PC-3 (cell line): Measurements from ENCODE around the gene RGS11.

Experiments used
- EZH2 ChIP-seq: fragments of 300-600 bp; sonication (generic); IDR thresholded peaks from one replicate; pipeline ENCODE4 v1.6.1; 2017; ENCODE audit warnings: antibody characterized with exemption, mild to moderate bottlenecking, low read length; ENCODE audit not compliant: unreplicated experiment
- EZH2phosphoT487 ChIP-seq: fragments of 300-600 bp; sonication (generic); IDR thresholded peaks from 2 replicates; pipeline ENCODE4 v1.6.1; 2018; ENCODE audit warnings: mild to moderate bottlenecking, antibody characterized with exemption, low read length, borderline replicate concordance
- TF ChIP-seq, protein P1 (sequence below): fragments of 300-600 bp; sonication (generic); conservative IDR thresholded peaks from 2 replicates; pipeline ENCODE4 v1.5.1; 2017; ENCODE audit warnings: antibody characterized with exemption, low read depth, mild to moderate bottlenecking, low read length

- TF ChIP-seq, protein P1, sequence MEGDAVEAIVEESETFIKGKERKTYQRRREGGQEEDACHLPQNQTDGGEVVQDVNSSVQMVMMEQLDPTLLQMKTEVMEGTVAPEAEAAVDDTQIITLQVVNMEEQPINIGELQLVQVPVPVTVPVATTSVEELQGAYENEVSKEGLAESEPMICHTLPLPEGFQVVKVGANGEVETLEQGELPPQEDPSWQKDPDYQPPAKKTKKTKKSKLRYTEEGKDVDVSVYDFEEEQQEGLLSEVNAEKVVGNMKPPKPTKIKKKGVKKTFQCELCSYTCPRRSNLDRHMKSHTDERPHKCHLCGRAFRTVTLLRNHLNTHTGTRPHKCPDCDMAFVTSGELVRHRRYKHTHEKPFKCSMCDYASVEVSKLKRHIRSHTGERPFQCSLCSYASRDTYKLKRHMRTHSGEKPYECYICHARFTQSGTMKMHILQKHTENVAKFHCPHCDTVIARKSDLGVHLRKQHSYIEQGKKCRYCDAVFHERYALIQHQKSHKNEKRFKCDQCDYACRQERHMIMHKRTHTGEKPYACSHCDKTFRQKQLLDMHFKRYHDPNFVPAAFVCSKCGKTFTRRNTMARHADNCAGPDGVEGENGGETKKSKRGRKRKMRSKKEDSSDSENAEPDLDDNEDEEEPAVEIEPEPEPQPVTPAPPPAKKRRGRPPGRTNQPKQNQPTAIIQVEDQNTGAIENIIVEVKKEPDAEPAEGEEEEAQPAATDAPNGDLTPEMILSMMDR = peak; percentile 27; the same call in 1 of the 2 replicates
- TF ChIP-seq EZH2phosphoT487 (no peak), EZH2 (no peak)
These were observed 42.9 kb upstream of the RGS11 start for GRCh38 chr16:318628-319027.
